D721Med (cell line): ENCODE measurements around the gene MYOZ3.

Experiments used
- DNase-seq: peaks from one replicate; pipeline ENCODE4 v3.0.0; 2011; ENCODE audit warnings: low spot score; ENCODE audit not compliant: insufficient read length
- FAIRE-seq: peaks from 2 replicates; lab custom pipeline; 2011; peaks lifted over from hg19 to GRCh38; lab: Jason Lieb, UNC
- TF ChIP-seq, protein P1 (sequence below): IDR thresholded peaks from 2 replicates; pipeline ENCODE4 v1.5.1; 2012; ENCODE audit warnings: mild to moderate bottlenecking, control low read depth; ENCODE audit not compliant: insufficient read depth; ENCODE audit errors: missing control alignments

MYOZ3 gene

GRCh38 chr5:150670948-150671310 is 9.9 kb downstream of the MYOZ3 start:
- FAIRE-seq (no peak), DNase-seq (no peak)
- TF ChIP-seq, protein P1, sequence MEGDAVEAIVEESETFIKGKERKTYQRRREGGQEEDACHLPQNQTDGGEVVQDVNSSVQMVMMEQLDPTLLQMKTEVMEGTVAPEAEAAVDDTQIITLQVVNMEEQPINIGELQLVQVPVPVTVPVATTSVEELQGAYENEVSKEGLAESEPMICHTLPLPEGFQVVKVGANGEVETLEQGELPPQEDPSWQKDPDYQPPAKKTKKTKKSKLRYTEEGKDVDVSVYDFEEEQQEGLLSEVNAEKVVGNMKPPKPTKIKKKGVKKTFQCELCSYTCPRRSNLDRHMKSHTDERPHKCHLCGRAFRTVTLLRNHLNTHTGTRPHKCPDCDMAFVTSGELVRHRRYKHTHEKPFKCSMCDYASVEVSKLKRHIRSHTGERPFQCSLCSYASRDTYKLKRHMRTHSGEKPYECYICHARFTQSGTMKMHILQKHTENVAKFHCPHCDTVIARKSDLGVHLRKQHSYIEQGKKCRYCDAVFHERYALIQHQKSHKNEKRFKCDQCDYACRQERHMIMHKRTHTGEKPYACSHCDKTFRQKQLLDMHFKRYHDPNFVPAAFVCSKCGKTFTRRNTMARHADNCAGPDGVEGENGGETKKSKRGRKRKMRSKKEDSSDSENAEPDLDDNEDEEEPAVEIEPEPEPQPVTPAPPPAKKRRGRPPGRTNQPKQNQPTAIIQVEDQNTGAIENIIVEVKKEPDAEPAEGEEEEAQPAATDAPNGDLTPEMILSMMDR: no peak

GRCh38 chr5:150671509-150672236 is 10.6 kb downstream of the MYOZ3 start:
- TF ChIP-seq, protein P1: no peak
- no peak for FAIRE-seq
- no peak for DNase-seq

DNA sequence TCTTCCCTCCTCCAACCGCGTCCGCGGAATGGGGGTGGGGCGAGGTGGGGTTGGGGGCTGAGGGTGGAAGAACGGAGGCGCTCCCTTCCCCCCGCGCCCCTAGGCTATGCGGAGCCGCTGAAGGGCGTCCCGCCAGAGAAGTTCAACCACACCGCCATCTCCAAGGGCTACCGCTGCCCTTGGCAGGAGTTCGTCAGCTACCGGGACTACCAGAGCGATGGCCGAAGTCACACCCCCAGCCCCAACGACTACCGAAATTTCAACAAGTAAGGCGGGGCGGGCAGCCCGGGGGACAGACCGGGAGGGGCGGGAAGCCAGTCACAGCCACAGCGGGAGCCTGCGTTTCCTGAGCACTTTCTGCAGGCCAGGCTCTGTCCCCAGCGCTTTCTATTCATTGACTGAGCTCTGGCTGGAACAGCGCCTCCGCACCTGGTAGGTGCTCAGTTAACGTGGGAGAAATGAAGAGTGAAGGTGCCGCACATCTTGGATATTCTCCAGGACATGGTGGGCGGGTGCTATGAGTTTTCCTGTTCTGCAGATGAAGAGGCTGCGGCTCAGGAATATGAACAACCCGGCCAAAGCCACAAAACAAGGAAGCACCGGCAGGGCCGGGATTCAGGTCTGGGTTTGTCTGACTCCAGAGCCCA is 11.3 kb downstream of the MYOZ3 start:
- no peak for FAIRE-seq
- TF ChIP-seq, protein P1: no peak
- DNase-seq: no peak

- no peak for FAIRE-seq
- TF ChIP-seq, protein P1: no peak
Observed at GRCh38 chr5:150672884-150673275, 11.8 kb downstream of the MYOZ3 start.

GRCh38 chr5:150674341-150674821 is 13.3 kb downstream of the MYOZ3 start:
- FAIRE-seq (no peak), DNase-seq (no peak)
- TF ChIP-seq, protein P1: no peak

More at GRCh38 chr5:150672884-150673275, 11.8 kb downstream of the MYOZ3 start:
- no peak for DNase-seq

- DNase-seq: no peak
- TF ChIP-seq, protein P1: no peak
- FAIRE-seq: no peak
Observed at GRCh38 chr5:150675069-150675468, 14.0 kb downstream of the MYOZ3 start.

DNA sequence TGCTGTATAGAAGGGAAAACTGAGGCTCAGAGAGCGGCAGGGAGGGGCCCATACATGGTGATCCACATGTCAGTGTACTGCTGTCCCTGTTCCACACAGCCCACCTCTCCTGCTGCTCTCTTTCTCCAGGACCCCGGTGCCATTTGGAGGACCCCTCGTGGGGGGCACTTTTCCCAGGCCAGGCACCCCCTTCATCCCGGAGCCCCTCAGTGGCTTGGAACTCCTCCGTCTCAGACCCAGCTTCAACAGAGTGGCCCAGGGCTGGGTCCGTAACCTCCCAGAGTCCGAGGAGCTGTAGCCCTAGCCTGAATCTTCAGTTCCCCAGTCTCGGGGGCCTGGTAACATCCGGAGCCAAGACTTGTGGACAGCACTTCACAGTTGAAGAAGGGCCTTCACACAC is 15.5 kb downstream of the MYOZ3 start:
- FAIRE-seq: no peak
- TF ChIP-seq, protein P1: no peak
- DNase-seq: no peak
